ENCODE results near the gene TPPP3. TPM values are rescaled to one million over a fixed set of nuclear protein-coding genes. Genes with fewer than 3 reads are reported as not detected.
"Not testable (repeated sequence)": the region's sequence is repeated elsewhere in the genome, so short reads cannot be mapped to it uniquely, and the experiment has no call there.

Gene TPPP3
- total RNA-seq, 1 donor from 2014 or later: not detected

- Mint-ChIP-seq H3K27me3 (ENCODE audit: insufficient read depth) (peaks cover 39% of the 10 kb centered on the region), H3K36me3 (ENCODE audit: low read depth) (no peaks in the 10 kb centered on the region), H3K9me3 (no peaks in the 10 kb centered on the region), H3K4me1 (ENCODE audit: low read depth) (peaks cover 5% of the 10 kb centered on the region), H3K4me3 (no peak overlapping the region), H3K27ac (no peak overlapping the region)
- intact Hi-C loops (cut with micrococcal nuclease): no loop called here
- no peak for DNase-seq (ENCODE audit: low spot score)
Observed at GRCh38 chr16:67421030-67421429, 27.7 kb upstream of the TPPP3 start.

GRCh38 chr16:67419931-67420330 lies 26.6 kb upstream of the TPPP3 start:
- DNase-seq (ENCODE audit: low spot score): no peak
- intact Hi-C loops (cut with micrococcal nuclease): loop anchor here (5.0 kb wide), 2 partner anchors 143 to 468 kb away; partner anchors contain the start of gene PLEKHG4
- no peak overlapping the region for H3K27ac Mint-ChIP-seq
- H3K9me3 Mint-ChIP-seq: no peaks in the 10 kb centered on the region
- peaks cover 41% of the 10 kb centered on the region for H3K27me3 Mint-ChIP-seq (ENCODE audit: insufficient read depth)
- H3K4me1 Mint-ChIP-seq (ENCODE audit: low read depth): peaks cover 10% of the 10 kb centered on the region
- H3K36me3 Mint-ChIP-seq (ENCODE audit: low read depth): peaks cover 2% of the 10 kb centered on the region
- H3K4me3 Mint-ChIP-seq: no peak overlapping the region

GRCh38 chr16:67419502-67419901 lies 26.2 kb upstream of the TPPP3 start:
- Mint-ChIP-seq H3K4me3 (no peak overlapping the region), H3K27me3 (ENCODE audit: insufficient read depth) (peaks cover 41% of the 10 kb centered on the region), H3K36me3 (ENCODE audit: low read depth) (peaks cover 2% of the 10 kb centered on the region), H3K9me3 (no peaks in the 10 kb centered on the region), H3K4me1 (ENCODE audit: low read depth) (peaks cover 10% of the 10 kb centered on the region), H3K27ac (no peak overlapping the region)
- intact Hi-C loops (cut with micrococcal nuclease): loop anchor here (5.0 kb wide), 2 partner anchors 142 to 467 kb away; partner anchors contain the start of gene PLEKHG4
- no peak for DNase-seq (ENCODE audit: low spot score)

GRCh38 chr16:67417333-67418061 lies 24.2 kb upstream of the TPPP3 start:
- Mint-ChIP-seq H3K27me3 (ENCODE audit: insufficient read depth) (peaks cover 40% of the 10 kb centered on the region), H3K36me3 (ENCODE audit: low read depth) (peaks cover 2% of the 10 kb centered on the region), H3K4me3 (no peak overlapping the region), H3K9me3 (no peaks in the 10 kb centered on the region), H3K27ac (no peak overlapping the region), H3K4me1 (ENCODE audit: low read depth) (peaks cover 10% of the 10 kb centered on the region)
- intact Hi-C loops (cut with micrococcal nuclease): loop anchor here (2.0 to 5.0 kb wide), 3 partner anchors 140 to 465 kb away; partner anchors contain the start of gene PLEKHG4
- no peak for DNase-seq (ENCODE audit: low spot score)

GRCh38 chr16:67415872-67416793 lies 22.8 kb upstream of the TPPP3 start, which contains the start of gene ZDHHC1:
Gene ZDHHC1, minus strand, starts transcription at chr16:67416477. Its CDS starts 8,702 bp downstream, at chr16:67407775.
- peak within 1 kb of the TSS; percentile 50 for H3K27ac Mint-ChIP-seq
- peaks cover 44% of the 10 kb centered on the region for H3K27me3 Mint-ChIP-seq (ENCODE audit: insufficient read depth)
- peaks cover 2% of the 10 kb centered on the region for H3K36me3 Mint-ChIP-seq (ENCODE audit: low read depth)
- no peaks in the 10 kb centered on the region for H3K9me3 Mint-ChIP-seq
- peaks cover 10% of the 10 kb centered on the region for H3K4me1 Mint-ChIP-seq (ENCODE audit: low read depth)
- H3K4me3 Mint-ChIP-seq: peak within 1 kb of the TSS; percentile 84
- DNase-seq (ENCODE audit: low spot score): peak; percentile 34
- intact Hi-C loops (cut with micrococcal nuclease): loop anchor here (2.0 to 5.0 kb wide), 3 partner anchors 139 to 464 kb away; partner anchors contain the start of gene PLEKHG4

GRCh38 chr16:67415421-67415820 lies 22.1 kb upstream of the TPPP3 start:
- not testable (repeated sequence) for H3K36me3 Mint-ChIP-seq (ENCODE audit: low read depth); H3K9me3 Mint-ChIP-seq; H3K27ac Mint-ChIP-seq; DNase-seq (ENCODE audit: low spot score)
- peaks cover 44% of the 10 kb centered on the region for H3K27me3 Mint-ChIP-seq (ENCODE audit: insufficient read depth)
- peaks cover 10% of the 10 kb centered on the region for H3K4me1 Mint-ChIP-seq (ENCODE audit: low read depth)
- intact Hi-C loops (cut with micrococcal nuclease): loop anchor here (5.0 kb wide), 2 partner anchors 138 to 463 kb away; partner anchors contain the start of gene PLEKHG4
- H3K4me3 Mint-ChIP-seq: peak overlapping the region; percentile 71

- no peak for DNase-seq (ENCODE audit: low spot score)
- Mint-ChIP-seq H3K36me3 (ENCODE audit: low read depth) (peaks cover 2% of the 10 kb centered on the region), H3K9me3 (no peaks in the 10 kb centered on the region), H3K27me3 (ENCODE audit: insufficient read depth) (peaks cover 39% of the 10 kb centered on the region), H3K4me3 (peak overlapping the region; percentile 12), H3K27ac (no peak overlapping the region), H3K4me1 (ENCODE audit: low read depth) (peaks cover 10% of the 10 kb centered on the region)
- intact Hi-C loops (cut with micrococcal nuclease): no loop called here
Observed at GRCh38 chr16:67413978-67414911, 20.9 kb upstream of the TPPP3 start.

- Mint-ChIP-seq H3K9me3 (no peaks in the 10 kb centered on the region), H3K4me1 (ENCODE audit: low read depth) (peaks cover 10% of the 10 kb centered on the region), H3K36me3 (ENCODE audit: low read depth) (peaks cover 2% of the 10 kb centered on the region), H3K4me3 (no peak overlapping the region), H3K27me3 (ENCODE audit: insufficient read depth) (peaks cover 28% of the 10 kb centered on the region), H3K27ac (no peak overlapping the region)
- intact Hi-C loops (cut with micrococcal nuclease): no loop called here
- DNase-seq (ENCODE audit: low spot score): no peak
Observed at GRCh38 chr16:67412294-67412693, 19.0 kb upstream of the TPPP3 start.

GRCh38 chr16:67411339-67411738 lies 18.0 kb upstream of the TPPP3 start:
- Mint-ChIP-seq H3K4me3 (no peak overlapping the region), H3K36me3 (ENCODE audit: low read depth) (peaks cover 2% of the 10 kb centered on the region), H3K27me3 (ENCODE audit: insufficient read depth) (peaks cover 18% of the 10 kb centered on the region), H3K4me1 (ENCODE audit: low read depth) (peaks cover 5% of the 10 kb centered on the region), H3K9me3 (no peaks in the 10 kb centered on the region), H3K27ac (no peak overlapping the region)
- DNase-seq (ENCODE audit: low spot score): no peak
- intact Hi-C loops (cut with micrococcal nuclease): no loop called here

GRCh38 chr16:67409631-67410030 lies 16.3 kb upstream of the TPPP3 start:
- H3K9me3 Mint-ChIP-seq: no peaks in the 10 kb centered on the region
- intact Hi-C loops (cut with micrococcal nuclease): no loop called here

GRCh38 chr16:67407788-67408452 lies 14.6 kb upstream of the TPPP3 start:
- Mint-ChIP-seq H3K36me3 (ENCODE audit: low read depth) (no peaks in the 10 kb centered on the region), H3K27me3 (ENCODE audit: insufficient read depth) (peaks cover 7% of the 10 kb centered on the region), H3K4me3 (no peak overlapping the region), H3K27ac (no peak overlapping the region), H3K4me1 (ENCODE audit: low read depth) (no peaks in the 10 kb centered on the region), H3K9me3 (no peaks in the 10 kb centered on the region)
- intact Hi-C loops (cut with micrococcal nuclease): no loop called here
- DNase-seq (ENCODE audit: low spot score): no peak

More at GRCh38 chr16:67409631-67410030, 16.3 kb upstream of the TPPP3 start:
- DNase-seq (ENCODE audit: low spot score): no peak
- Mint-ChIP-seq H3K36me3 (ENCODE audit: low read depth) (no peaks in the 10 kb centered on the region), H3K4me3 (no peak overlapping the region), H3K27me3 (ENCODE audit: insufficient read depth) (peaks cover 16% of the 10 kb centered on the region), H3K4me1 (ENCODE audit: low read depth) (no peaks in the 10 kb centered on the region), H3K27ac (no peak overlapping the region)
